Dedifferentiated amniotic fluid mesenchymal stem cell (primary cell): ENCODE data around the gene CCDC167.

Experiments
- DNase-seq: peaks from one replicate; pipeline ENCODE4 v3.0.0-alpha.2; 2016; ENCODE audit errors: extremely low spot score

CCDC167 gene

DNA sequence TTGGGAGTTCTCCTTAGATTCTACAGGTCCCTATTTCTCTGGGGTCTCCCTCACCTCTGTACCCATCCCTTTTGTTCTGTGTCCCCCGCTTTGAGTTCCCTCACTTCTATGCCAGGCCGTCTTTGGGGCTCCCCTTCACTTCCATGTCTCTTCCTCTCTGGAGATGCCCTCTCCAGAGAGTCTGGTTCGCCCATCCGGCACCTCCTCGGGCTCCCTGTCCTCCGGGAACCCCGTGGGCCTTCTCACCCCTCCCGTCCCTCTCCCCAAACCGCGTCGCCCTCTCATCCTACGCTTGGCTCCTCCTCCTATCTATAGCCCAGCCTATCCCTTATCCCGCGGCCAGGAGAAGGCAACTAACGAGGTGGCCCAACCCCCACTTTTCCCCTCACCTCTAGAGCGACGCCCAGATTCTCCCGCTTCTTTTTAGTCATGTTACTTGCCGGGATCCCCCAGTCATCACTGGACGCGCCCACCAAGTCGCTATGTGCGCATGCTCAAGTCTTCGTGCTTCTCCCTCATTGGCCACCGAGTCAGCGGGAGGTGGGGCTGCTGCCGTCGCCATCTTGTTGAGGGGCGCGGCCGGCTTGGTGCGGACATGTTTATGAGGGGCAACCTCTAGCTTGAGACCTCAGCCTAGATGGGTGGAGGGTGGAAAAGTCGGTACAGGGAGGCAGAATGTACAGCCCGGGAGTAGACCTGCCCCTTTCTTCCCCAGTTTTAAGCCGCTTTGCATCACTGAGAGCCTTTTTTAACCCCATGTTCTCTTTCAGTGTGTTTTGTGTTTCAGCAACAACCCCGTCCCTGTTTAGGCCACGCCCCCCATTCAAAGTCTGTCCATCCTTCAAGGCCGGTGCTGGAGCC lies at the start of gene CCDC167:
CCDC167 (minus strand) TSS at position 461 of the 861 bp plus-strand sequence; CDS start at position 431, 30 bp downstream.
- DNase-seq, result peak; percentile 97

DNA sequence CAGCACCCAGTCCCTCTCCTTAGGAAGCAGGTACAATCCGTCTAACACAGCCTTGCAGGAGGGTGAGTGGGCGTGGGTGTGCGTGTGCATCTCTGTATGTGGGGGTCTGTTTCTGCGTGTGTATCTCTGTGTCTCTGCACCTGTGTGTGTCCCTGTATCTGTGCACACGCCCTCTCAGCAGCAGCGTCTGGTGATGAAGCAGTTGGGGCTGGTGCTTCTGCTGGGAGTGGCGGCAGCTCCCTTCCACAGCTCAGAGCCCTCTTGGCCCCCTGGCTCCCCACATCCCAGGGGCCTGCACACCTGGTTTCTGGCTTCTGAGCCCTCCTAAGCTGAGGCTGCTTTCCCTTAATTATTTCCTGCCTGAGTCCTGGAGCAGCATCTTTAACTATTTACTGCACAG lies 49.5 kb upstream of the CCDC167 start:
- no peak for DNase-seq

DNA sequence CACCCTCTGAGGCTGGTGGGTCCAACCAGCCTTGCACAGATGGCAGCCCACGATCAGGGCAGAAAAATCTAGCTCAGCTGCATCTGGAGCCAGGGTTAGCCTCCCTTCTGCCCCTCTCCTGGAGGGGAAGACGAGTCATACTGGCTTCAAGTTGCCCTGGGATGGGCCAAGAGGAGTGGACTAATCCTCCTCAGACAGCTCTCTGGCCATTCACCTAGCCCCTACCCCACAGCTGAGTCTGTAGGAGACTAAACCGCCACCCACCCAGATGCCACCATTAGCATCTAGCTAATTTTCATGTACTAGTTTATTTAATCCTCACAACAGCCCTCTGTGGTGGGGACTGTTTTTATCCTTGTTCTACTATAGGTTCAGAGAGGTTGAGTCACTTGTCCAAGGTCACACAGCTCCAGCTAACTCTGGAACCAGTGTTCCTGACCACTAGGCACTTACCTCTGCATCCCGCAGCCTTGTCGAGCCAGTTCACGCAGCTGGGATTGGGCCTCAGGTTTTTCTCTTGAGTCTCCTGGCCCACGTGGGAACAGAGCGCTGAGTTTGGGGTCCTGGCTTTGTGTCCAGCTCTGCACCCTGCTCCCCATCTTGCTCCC lies 48.5 kb upstream of the CCDC167 start:
- DNase-seq, result no peak

DNA sequence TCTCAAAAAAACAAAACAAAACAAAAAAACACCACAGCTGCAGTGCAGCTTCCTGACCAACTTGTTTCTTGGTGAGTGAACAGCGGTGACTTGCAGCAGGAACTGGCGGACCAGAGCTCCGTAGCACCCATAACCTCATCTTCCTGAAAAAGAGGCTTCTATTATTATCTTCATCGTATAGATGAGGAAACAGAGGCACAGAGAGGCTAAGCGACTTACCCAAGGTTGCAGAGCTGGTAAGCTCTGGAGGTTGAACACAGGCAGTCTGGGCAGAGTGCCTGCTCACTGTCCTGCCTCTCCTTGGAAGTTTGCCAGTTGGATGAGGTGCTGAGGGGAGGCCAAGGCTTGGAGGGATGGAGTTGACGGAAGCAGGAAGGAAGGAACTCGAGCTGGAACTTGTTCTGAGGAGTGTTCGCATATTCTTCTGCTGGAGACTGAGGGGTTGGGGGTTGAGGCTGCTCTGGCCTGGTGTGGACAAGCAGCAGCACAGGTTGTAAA lies 47.9 kb upstream of the CCDC167 start:
- DNase-seq, result no peak

DNA sequence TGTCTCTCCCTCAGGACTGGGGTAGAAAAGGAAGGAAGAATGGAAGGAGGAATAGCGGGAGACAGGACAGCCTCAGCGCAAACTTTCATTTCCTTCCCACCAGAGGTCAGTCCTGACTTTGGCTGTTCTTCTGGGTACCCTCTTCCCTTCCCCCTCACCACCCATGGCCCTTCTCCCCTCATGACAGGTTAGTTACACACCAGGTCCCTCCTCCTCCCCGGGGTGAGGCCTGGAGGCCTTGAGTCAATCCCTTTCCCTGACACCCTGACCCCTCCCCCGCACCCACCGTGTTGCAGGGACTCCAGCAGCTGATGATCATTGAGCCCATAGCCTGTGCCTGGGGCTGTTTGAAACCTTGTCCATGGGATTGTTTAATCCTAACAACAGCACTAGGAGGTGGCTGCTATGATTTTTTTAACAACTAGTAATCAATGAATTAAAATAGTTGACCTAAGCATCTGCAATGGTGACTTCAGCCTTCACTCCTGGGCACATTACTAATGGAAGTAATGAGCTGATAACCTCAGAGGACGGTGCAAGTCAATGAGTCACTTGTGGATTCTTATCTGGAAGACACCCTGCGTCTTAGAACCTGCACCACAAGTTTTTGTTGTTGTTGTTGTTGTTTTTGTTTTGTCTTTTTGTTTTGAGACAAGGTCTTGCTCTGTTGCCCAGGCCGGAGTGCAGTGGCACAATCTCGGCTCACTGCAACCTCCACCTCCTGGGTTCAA lies 46.6 kb upstream of the CCDC167 start:
- DNase-seq, result no peak

DNA sequence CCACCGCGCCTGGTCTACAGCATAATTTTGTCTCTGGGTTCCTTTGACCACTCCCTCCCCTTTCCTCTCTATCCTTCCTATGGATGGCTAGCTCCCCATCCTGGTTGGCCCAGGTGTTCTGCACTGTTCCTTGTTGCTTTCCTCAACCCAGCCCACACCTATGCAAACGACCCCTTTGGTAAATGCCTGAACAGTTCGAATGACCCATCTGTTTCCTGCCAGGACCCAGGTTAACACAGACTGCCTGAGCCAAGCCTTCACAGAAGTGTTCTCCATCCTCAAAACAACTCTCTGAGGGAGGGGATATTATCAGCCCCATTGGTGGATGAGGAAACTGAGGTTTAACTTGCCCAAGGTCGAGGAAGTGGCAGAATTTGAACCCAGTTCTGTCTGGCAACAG lies 44.8 kb upstream of the CCDC167 start:
- no peak for DNase-seq

DNA sequence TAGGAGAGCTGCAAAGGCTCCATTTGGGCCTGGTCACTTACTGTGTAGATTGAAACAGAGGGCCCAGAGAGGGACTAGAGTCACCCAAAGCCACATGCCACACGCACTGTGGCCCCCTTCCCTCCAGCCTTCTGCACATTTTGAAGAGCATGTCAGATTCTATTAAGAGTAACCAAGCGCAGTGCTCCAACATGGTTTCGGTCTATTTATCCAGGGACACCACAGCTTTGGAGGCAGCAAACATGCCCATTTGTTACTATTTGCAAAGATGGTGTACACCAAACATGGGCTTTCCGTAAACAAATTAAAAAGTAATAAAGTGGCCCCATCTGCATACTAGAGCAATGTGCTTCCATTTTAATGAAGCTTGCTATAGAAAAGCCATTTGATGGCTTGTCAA lies 43.7 kb upstream of the CCDC167 start:
- DNase-seq, result no peak

DNA sequence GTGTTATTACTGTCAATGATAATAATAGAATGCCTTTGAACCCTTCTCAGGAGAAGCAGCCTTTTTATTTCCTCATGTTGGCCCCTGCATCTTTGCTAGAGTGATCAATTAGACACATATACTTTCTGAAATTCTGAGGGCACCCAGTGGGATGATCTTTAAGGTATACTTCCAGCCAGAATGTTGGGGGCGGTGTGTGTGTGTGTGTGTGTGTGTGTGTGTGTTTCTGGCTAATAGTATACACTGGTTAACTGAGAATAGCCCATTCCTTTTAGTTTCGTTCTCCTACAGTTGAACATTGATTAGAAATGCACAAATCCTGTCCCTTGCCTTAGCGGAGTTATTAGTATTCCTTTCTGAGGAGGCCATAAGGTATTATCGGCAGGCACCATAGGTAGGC lies 41.7 kb upstream of the CCDC167 start:
- DNase-seq, result no peak

DNA sequence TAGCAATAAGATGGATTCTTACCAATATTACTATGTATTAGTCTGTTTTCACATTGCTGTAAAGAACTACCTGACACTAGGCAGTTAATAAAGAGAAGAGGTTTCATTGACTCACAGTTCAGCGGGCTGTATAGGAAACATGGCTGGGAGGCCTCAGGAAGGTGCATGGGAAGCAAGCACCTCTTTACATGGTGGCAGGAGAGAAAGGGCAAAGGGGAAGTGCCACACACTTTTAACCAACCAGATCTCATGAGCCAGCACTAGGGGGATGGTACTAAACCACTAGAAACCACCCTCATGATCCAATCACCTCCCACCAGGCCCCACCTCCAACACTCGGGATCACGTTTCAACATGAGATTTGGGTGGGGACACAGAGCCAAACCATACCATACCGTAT lies 40.7 kb upstream of the CCDC167 start:
- no peak for DNase-seq

DNA sequence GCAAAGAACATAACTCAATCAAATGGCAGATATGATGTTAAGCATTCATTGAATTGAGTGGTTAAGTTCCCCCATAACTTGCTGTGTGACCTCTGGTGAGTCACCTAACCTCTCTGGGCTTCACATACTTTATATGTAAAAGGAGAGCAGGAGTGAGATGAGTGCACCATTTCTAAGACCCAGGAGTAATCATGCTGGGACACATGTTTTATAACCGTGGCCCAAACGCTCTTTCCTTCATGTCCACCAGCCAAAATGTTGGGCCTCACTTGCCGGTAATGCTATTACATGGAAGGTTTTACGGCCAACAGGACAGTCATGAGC lies 40.3 kb upstream of the CCDC167 start:
- DNase-seq, result no peak

DNA sequence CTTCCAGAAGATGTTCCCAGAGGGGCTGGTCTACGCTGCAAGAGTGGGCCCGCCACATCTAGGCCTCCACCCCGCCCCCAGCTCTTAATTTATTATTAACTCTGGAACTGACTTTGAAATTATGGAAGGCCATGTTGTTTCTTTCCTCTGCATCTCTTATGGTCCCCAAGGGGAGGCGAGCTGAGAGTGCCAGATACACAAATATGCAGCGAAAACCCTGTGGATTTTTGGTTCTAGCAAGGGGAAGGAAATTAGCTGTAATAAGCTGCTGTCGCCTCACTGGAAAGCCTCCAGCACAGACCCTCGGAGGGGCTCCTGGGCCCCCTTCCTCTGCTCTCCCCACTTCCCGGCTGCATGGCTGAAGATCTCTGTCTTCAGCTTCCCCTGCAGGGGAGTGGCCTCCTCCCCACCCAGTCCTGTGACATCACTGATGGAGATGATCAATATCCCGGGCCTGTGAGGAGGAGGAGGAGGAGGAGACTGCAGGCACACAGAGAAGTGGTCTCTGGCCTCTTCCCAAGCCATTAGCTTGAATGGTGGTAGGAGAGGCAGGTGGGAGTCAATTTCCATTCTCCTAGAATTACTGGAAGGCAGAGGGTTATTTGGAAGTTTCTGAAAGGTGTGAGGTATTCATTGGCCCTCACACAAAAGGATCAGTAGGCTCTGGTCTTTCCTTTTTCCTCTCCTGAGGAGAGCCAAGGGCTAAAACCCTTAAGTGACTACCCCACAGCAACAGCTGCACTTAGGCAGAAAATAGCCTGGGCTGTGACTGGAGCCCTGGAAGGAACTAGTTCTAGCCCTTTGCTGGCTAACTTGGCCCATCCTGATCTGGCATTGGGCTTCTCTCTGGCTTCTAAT lies 39.7 kb upstream of the CCDC167 start:
- DNase-seq, result no peak

DNA sequence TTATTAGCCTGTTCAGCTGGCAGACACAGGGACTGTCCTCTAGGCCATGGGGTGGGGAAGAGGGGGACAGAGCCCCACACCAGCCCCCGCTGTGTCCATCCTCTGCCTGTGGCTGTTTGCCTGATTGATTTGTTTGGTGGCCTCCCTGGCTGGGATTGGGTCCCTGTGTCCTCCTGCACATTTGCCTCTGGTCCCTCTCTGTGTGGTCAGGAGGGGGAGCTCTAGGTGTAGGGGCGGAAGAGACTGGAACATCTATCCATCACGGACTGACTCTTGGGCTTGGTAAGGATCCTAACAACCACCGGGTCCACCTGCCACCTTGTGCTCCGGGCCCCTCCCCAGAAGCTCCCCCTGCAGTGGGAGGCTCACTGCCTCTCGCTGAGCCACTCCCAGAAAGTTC lies 38.4 kb upstream of the CCDC167 start:
- no peak for DNase-seq

DNA sequence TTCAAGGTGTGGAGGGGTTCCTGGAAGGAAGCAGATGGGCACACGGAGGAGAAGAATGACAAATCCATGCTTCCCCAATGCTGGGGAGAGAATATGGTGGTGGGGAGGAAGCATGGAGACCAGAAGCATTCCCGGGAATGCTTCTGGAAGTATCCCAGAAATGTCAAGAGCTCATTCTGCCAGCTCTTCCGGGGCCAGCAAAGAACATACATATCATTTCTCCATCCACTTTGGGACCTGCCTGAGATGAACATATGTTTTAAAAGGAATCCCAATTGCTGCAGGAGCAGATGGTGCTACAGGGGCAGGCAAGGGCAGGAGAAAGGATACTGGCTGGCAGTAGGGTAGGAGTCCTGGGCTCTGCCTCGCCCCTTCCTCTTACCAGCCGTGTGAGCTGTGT lies 37.9 kb upstream of the CCDC167 start:
- no peak for DNase-seq

DNA sequence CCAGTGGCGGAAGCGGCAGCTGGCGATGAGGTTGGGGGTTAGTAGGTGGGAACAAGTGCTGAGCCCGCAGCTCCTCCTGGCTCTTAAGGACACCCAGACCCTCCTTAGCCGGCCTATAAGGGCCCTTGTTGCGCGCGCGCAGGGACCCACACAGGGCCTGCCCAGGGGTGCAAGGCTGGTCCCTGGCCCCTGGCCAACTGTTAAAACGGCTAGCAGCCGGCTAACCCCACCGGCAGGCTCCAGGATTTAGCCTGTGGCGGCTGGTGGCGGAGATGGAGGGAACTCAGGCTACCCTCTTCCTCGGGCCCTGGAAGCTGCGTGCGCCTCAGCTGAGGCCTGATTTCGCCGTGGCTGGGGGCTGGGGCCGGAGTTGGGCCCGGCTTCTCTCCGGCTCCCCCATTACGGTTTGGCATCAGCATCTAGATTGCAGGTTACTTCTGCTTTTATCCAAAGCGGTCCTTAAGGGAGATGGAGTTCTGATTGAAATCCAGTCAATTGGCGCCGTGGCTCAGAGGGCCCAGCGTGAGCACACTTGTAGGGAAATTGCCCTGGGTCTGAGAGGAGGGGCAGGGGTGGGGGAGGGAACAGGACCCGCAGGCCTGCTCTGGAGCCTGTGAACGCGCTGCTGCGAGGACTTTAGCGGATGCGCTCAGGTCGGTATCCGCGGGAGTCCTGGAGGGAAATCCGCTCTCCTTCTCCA lies 36.9 kb upstream of the CCDC167 start:
- DNase-seq, result no peak

DNA sequence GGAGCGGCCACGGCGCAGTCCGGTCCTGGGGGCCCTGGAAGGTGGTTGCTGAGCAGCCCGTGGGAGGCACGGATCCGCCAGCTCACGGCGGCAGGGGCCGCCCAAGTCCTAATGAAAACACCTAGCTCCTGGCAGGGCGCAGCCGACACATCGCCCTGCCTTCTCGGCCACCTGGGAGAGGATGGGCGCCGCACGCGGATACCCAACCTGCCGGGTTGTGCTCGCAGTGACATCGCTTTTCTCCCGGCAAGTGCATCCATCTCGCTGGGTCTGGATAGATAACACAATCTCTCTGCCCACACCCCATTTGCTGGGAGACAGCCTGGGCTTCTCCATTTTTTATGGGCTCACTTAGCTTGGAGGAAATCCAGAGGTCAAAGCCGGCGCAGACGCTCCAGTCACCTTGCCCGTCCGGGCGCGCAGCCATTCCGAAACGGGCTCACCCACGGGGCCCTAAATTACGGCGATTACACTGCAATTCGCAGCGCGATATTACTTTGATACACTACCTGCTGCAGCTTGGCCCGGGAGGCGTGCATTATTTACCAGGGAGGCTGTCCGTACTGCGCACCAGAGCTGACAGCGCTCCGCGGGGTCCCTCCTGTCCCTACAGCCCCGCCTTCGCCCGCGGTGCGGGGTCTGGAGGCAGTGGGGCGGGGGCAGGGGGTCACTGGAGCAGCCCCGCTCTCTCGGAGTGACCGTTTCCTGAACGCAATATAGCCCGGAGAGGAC lies 36.2 kb upstream of the CCDC167 start:
- DNase-seq, result no peak

DNA sequence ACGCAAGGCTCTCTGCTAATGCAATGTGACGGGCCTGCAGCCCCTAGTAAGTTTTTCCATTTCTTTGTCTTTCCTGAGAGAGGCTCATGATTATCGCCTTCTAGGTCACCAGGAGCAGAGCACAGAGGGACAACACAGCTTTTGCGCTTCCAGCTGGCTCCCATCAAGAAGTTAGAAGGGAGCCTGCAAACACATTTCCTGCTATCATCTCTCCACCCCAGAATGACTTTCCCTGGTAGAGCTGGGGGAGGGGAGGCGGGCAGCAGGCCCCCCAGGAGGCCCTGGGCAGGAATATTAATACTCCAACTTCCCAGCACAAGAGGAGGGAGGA lies 35.7 kb upstream of the CCDC167 start:
- no peak for DNase-seq

DNA sequence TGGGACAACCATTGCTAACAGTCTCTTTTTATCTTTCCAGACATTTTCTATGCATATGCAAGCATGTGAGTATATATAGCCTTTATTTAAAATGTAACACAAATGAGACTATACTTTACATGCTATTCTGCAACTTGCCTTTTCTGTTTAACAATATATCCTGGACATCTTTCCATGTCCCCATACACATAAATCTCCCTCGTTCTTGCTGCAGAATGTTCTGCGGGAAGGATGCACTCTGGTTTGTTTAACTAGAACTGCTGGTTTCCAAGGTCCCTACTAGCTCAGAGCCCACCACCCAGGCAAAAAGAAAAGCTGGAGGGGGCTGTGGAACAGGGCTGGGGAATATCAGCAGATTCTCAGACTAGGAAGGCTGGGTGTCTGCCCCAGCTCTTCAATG lies 35.2 kb upstream of the CCDC167 start:
- DNase-seq, result no peak

DNA sequence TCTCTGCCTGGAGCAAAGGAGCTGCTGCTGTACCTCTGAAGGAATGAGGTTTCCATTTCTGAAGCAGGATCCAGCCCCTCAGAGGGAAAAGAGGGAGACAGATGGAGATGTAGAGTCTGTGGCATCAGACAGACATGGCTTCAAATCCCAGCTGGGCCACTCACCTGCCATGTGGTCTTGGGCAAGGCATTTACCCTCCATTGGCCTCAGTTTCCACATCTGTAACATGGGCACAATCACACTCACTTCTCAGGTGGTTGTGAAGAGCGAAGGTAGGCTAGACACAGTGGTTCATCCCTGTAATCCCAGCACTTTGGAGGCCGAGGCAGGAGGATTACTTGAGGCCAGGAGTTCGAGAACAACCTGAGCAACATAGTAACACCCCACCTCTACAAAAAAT lies 32.4 kb upstream of the CCDC167 start:
- DNase-seq, result no peak

DNA sequence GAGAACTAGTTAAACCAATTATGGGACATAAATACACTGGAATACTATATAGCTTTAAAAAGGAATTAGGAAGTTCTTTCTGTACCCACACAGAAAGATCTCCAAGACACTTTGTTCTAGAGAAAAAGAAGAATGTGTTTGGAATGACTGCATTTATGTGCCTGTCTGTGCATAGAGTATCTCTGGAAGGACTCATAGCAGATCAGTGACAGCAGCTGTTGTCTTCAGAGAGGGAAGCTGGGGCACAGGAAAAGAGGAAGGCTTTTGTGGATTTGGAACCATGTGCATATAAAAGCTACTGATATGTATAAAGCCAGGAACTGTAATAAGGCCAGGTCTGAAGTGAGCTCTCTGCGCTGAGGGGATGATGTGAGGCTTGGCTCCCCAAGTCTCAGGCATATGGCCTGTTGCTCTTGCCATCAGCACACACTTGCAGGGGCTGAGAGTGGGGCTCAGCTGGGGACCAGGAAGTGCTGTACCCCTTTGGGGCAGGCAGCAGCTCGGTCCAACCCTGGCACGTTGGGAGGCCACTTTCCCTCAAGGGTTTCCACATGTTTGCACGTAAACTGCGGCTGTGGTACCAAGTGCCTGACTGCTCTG lies 31.8 kb upstream of the CCDC167 start:
- DNase-seq, result no peak

DNA sequence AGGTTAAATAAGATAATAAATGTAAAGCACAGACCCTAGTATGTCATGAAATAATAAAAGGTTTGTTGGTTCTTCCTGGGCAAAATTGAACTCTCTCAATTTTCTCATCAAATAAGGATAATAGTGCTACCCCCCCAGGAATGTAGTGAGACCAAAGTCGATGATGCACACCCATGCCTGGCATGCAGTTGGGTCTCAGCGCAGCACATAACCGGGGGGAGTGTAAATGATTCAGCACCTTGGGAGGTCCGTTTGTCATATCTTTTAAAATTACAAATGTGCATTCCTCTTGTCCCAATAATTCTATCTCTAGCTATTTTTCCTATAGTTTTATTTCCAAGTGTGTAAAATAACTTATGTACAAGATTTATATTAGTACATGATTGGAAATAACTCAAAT lies 31.3 kb upstream of the CCDC167 start:
- DNase-seq, result no peak
